GM21381 (cell line): ENCODE measurements around the gene ERBIN.
"Not testable (repeated sequence)": the region's sequence is repeated elsewhere in the genome, so short reads cannot be mapped to it uniquely, and the experiment has no call there.

Experiments used
- ATAC-seq: cut with Tn5 transposase; IDR thresholded peaks from one replicate; pipeline ENCODE4 v1.9.1; 2021; ENCODE audit warnings: mild to moderate bottlenecking, moderate library complexity; ENCODE audit not compliant: unreplicated experiment

The ERBIN gene

DNA sequence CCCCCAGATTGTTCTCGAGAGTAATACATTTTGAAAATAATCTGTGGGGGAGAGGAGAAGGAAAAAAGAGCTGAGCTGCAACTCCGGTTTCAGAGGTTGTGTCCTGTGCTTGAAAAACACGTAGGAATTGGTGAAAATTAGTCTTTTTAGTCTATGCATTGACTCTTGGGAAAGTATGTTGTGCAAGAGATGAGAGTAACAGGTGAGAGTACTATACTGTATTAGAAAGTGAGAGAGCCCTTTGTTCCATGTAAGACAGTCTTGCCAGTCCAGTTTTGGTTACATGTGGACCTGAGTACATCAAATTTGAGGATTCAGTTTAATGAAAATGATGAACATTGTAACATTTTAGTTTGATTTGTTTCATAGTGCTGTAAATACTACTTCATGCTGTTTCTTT lies 27.8 kb downstream of the ERBIN start:
- ATAC-seq = no peak

DNA sequence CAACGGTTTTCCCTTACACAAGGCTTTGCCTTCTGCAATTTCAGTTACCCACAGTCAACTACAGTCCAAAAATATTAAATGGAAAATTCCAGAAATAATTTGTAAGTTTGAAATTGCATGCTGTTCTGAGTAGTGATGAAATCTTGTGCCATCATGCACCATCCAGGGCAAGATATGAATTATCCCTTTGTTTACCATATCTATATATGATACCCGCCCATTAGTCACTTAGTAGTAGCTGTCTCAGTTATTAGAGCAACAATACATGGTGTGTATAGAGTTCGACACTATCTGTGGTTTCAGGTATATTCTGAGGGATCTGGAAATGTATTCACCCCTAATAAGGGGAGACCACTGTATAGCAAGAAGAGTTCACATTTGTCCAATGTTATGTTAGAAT lies 29.4 kb downstream of the ERBIN start:
- ATAC-seq = no peak

DNA sequence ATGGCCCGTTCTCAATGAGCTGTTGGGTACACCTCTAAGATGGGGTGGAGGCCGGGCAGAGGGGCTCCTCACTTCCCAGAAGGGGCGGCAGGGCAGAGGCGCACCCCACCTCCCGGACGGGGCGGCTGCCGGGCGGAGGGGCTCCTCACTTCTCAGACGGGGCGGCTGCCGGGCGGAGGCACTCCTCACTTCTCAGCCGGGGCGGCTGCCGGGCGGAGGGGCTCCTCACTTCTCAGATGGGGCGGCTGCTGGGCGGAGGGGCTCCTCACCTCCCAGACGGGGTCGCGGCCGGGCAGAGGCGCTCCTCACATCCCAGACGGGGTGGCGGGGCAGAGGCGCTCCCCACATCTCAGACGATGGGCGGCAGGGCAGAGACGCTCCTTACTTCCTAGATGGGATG lies 31.3 kb downstream of the ERBIN start:
- ATAC-seq = not testable (repeated sequence)

DNA sequence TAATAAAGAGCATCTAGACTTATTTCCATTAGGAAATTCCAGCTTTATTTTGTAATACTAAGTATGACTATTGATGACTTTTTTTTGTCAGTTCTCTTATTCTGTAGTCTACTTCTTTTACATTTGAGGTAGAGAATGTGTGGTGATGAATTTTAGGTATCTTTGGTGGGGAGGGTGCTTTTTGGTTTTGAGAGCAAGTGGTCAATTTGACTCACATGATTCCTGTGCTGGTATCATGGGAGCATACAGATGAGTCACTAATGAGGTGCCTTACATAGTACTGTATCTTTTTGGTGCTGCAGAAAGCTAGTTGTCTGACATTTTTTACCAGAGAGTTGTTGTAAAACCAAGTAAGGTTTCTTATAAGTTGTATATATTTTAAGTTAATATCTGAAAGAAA lies 35.3 kb downstream of the ERBIN start:
- peak; percentile 81 for ATAC-seq

DNA sequence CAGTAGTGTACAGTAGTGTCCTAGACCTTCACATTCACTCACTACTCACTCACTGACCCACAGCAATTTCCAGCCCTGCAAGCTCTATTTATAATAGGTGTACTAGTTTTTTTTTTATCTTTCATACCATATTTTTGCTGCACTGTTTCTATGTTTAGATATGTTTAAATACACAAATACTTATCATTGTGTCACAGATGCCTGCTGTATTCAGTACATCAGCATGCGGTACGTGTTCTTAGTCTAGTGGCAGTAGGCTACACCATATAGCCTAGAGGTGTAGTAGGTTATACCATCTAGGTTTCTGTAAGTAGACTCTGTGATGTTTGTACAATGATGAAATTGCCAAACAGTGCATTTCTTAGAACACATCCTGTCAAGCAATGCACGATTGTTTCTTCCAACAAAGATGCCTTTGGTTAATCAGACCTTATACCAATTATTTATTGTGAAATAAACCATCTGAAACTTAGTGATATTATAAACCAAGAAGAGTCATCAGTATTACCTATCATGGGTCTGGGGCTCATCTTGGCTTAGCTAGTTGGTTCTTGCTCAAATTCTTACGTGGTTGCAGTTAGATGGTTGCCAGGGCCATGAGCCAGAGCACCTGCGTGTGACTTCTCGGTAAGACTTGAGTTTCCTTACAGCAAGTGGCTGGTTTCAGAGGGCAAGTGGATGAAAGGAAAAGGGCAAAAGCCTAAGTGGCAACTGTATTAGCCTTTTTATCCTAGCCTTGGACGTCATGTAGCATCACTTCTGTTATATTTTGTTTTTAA lies 41.1 kb downstream of the ERBIN start:
- no peak for ATAC-seq

DNA sequence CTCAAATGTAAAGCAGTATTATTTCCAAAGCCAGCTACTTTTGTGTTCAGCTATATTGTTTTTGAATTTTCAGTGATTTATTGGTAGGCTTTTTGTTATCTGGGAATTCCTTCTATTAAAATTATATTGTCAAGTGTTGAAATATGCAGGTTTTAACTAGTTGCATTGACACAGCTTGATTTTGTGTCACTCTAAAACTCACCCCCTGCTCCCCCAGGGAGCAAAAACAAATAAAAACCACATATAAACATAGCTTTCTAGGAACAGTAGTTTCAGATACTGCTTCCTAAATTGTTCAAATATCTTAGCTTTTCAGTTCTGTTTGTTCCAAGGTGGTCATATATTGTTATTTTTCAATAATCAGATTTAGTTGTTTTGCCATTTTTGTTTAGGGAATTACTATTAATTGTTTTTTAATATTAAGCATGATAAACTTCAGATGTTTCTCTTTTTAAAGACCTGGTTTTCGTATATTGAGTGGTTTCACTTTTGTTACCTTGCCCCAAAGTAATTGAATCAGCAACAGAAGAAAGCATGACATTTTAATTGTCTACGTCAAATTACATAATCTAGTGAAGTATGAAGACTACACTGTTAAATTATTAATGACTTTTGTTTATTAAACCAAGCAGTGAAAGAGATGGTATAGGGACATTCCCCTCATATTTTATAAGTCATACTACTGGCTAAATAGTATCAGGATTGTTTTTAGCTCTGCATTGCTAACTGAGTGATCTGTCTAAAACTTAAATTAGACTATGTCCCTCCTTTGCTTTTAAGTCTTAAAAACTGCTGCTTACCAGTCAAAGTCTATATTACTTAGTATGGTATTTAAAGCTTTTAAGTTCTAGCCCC lies 43.4 kb downstream of the ERBIN start:
- no peak for ATAC-seq

DNA sequence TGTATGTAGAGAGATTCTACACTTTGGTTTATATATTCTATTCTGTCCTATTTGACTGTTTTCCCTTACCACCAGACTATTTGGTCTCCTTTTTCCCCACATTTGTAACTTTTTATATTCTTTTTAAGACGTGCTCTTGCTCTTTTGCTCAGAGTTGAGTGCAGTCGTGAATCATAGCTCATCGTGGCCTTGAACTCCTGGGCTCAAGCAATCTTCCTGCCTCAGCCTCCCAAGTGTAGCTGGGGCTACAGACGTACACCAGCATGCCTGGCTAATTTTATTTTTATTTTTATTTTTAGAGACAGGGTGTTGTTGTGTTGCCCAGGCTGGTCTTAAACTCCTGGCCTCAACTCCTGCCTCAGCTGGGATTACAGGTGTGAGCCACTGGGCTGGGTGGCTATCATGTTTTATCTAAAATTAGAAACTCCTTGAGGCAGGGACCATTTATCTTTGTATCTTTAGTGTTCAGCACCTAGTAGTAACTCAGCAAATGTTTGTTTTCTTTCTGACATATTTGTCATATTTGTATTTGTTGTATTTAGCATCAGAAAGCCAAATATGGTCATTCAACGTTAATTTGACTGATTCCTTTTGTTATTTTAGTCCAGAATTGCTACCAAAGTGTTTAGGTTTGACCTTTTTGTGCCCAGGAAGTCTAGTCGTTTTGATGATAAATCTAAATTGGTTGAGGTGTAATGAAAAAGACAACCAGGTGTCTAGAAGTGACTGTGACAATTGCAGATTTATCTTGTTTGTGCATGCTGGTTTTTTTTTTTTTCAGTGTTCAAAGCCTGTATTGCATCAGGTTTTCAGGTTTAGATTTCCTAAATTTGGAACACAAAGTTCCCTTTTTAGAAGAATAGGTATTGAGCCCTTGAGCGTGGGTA lies 44.3 kb downstream of the ERBIN start:
- no peak for ATAC-seq

DNA sequence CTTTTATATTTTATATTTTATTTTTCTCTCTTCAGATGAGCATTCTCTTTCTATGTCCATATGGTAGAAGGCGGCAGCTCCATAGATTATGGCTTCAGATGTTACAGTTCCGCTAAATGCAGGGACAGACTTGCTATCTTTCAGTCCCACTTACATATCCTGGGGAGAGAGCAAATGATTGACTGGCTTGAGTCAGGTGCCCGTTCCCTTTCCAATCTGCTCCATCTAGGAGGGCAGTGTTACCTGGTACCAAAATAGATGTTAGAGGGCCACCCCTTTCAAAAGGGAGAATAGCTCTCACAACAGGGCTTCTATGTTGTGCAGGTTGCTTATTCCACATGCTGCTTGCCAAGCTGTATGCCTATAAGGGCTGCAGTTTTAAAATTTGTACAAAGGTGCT lies 45.3 kb downstream of the ERBIN start:
- no peak for ATAC-seq

DNA sequence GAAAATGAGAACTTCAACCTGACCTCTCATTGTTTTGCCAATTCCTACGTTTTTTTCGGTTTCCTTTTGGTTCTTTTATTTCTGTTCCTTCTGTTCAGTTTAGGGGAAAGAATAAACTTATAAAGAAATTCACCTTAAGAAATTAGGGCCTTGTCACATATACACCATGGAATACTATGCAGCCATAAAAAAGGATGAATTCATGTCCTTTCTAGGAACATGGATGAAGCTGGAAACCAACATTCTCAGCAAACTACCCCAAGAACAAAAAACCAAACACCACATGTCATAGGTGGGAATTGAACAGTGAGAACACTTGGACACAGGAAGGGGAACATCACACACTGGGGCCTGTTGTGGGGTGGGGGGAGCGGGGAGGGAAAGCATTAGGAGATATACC lies 46.5 kb downstream of the ERBIN start:
- not testable (repeated sequence) for ATAC-seq

DNA sequence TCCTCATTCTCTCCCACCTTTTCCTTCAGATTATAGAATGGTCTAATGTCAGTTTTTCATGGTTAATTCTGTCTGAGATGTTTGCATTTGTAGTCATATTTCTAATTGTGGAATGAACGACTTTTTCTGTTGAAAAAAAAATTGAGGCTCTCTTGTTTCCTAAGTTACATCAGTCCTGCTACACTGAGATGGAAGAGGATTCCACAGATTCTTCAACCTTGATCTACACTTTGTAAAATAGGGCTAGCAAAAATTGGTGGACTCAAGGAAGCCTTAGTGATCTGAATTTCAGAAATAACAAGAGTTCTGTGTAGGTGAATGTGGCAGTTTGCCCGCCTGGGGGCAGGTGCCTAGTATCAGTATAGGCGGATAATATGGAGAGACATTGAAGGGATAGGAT lies 51.9 kb downstream of the ERBIN start:
- ATAC-seq = no peak

DNA sequence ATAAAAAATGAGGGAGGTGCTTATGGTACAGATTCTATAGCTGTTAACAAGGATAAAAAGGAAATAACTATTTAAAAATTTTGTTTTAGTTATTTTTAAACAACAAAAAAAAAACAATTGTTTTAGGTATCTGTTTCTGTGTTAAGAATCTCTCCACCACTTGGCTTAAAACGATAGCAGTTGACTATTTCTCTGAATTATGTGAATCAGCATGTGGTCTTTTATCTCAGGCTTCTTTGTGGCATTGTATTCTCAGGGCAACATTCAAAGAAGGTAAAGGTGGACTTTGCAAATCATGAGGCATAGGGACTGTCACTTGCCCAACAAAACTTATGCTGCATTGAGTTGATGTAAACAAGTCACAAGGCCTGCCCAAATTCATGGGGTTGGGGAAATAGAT lies 55.2 kb downstream of the ERBIN start:
- ATAC-seq = no peak

DNA sequence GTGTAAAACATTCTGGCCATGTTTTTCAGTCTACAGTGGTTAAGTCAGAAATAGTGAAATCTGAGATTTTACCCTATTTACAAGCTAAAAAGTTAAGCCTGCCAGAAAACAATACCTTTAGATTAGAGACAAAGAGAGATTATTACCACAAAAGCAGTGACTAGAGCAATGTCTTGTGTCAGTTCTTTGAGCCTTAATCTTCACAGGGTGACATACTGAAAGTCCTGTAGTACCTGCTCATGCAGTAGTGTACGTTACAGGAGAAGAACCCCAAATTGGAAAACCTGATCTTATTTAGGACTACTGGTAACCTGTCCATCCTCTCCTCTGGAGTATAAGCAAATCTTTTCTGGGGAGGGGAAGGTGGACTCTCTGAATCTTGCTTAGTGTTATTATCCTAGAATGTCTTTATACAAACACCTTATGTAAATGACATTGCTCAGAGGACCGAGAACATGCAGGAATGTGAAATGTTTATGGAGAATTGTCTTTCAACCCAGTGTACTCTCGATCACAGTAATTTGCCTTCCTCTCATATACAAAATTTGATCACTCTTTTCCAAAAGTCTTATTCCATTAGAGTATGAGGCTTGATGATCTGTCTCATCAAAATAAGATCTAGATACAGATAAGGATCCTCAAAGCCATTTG lies 55.7 kb downstream of the ERBIN start:
- no peak for ATAC-seq

DNA sequence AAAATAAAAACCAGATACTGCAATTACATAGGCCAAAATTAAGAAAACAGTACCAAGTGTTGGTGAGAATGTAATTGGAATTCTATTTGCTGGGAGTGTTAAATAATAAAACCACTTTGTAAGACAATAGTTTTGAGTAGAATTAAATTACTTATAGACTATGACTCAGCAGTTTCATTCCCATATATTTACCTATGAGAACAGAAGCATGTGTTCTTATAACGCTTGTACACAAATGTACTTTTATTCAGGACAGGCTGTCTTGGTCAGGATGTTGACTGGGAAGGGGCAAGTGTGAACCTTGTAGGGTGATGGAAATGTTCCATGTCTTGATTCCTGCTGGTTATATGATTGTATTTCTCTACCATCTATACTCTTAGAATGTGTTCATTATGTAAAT lies 56.3 kb downstream of the ERBIN start:
- ATAC-seq = no peak

DNA sequence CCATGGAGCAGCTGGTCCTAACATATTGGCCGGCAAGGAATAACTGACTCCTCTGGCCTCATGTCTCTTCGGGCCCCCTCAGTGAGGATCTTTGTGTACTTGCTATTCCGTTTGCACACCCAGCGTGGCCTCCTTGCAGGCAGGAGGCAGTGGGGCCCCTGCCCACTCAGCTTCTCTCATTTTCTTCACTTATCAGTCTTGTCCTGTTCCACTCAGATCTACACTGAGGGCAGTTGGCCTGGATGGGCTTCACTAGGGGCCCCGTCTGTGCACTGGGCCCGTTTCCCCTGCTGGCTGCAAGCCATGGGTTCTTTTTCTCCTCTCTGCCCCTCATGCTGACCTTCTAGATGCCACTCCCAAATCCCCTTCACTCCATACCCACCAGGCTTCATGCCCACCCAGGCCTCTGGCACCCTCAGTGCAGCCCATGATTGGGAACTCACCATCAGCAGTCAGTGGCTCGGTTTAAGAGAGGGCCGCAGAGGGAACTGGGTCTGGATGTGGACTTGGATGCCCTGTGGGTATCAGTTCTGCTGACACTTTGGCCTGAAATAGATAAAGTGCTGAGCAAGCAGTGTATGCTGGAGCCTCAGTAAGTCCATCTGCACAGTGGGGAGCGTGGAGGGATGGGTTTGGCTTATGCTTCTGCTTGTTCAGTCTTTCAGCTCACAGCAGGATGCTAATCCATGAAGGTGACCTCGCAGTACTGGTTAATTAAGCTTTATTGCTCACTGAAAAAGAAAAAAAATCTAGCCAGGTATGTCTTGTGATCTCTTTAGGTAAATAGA lies 57.9 kb downstream of the ERBIN start:
- ATAC-seq = no peak

DNA sequence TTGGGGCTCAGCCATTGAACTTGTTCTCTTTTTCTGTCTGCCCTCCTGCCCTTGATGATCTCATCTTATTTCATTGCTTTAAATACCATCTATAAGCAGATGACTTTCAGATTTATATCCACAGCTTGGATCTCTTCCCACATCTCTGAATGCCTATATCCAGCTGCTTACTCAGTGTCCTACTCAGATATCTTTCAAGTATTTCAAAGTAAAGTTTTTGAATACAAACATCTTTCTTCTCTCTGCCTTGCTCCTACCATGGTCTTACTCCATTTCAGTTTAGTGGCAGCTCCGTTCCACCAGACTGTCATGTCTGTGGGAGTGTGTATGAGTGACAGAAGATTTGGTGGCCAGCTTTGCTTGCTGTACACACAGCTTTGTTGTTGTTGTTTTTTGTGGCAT lies 59.7 kb downstream of the ERBIN start:
- no peak for ATAC-seq

DNA sequence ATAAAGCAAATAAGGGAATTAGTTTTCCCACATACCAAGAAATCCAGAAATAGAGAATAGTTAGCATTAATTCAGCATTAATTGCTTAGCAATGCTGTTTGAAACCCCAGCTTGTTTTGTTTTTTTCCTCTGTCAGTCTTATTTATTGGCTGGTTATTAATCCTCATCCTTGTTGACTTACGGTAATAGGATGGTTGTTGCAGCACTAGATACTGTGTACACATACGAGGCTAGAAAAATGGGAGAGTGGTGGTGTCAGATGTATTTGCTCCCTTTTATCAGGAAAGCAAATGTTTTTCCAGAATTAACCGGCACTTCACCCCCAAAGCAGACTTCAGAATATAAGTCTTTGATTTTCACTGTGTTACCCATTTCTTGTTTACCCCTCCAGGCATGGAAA lies 60.4 kb downstream of the ERBIN start:
- no peak for ATAC-seq

DNA sequence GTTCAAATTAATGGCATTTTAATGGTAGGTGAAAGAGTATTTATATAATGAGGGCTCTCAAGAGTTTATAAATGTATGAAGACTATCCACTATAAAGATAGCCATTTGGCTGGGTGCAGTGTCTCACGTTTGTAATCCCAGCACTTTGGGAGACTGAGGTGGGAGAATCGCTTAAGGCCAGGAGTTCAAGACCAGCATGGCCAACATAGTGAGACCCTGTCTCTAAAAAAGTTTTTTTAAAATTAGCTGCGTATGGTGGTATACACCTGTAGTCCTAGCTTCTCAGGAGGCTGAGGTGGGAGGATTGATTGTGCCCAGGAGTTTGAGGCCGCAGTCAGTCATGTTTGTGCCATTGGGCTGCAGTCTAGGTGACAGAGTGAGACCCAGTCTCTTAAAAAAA lies 61.6 kb downstream of the ERBIN start:
- no peak for ATAC-seq

DNA sequence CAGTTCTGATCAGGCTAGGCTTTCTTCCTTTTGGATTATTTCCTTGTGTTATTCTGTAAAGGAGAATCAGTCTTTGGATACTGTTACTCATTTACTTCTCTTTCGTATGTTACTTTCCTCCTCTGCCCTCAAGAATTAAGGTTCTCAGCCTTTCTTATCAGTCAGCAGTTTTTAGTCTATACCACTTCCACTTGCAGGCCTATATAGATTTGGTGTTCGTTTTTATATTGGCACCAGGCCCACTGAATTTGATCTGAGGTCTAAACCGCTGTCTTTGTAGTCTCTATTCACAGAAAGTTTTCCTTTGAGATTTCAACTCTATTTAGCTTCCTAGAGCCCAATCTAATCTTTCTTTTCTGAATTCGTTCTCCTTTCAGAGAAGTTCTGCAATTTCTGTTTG lies 62.8 kb downstream of the ERBIN start:
- ATAC-seq = no peak

DNA sequence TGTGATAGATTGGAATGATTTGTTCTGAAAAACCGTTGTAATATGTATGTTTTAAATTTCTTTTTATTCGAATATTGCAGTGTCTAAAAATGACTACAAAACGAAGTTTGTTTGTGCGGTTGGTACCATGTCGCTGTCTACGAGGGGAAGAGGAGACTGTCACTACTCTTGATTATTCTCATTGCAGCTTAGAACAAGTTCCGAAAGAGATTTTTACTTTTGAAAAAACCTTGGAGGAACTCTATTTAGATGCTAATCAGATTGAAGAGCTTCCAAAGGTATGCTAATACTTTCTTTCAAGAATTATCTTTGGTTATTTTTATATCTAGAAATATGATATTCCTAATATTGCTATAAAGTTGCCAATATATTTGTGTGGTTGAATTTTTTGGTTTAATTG lies 66.3 kb downstream of the ERBIN start:
- ATAC-seq = no peak
